ENCODE results near the gene PARN.

DNA sequence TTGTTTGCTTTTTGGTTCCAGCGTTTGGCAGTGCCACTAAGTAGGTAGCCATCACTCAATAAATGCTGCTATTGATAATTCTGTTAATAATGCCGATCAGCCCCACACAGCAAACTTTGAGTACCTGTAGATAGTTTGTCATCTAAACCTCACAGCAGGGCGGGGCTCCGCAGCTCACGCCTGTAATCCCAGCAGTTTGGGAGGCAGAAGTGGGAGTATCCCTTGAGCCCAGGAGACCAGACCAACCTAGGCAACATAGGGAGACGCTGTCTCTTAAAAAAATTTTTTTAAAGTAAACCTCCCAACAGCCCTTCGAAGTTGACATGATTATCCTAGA, 4.3 kb upstream of the PARN start:
- TF ChIP-seq, protein P1, sequence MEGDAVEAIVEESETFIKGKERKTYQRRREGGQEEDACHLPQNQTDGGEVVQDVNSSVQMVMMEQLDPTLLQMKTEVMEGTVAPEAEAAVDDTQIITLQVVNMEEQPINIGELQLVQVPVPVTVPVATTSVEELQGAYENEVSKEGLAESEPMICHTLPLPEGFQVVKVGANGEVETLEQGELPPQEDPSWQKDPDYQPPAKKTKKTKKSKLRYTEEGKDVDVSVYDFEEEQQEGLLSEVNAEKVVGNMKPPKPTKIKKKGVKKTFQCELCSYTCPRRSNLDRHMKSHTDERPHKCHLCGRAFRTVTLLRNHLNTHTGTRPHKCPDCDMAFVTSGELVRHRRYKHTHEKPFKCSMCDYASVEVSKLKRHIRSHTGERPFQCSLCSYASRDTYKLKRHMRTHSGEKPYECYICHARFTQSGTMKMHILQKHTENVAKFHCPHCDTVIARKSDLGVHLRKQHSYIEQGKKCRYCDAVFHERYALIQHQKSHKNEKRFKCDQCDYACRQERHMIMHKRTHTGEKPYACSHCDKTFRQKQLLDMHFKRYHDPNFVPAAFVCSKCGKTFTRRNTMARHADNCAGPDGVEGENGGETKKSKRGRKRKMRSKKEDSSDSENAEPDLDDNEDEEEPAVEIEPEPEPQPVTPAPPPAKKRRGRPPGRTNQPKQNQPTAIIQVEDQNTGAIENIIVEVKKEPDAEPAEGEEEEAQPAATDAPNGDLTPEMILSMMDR (IDR thresholded peaks at IDR 0.05), result no peak
- no peak for TF ChIP-seq POLR2A (IDR thresholded peaks at IDR 0.05)

All from thyroid gland (tissue), 4 donors.